MM.1S (cell line): ENCODE results near the gene RP9.
A peak's percentile ranks its signal among the peaks of the same experiment; 100 is the strongest.

Experiments used
- DNase-seq: peaks from one replicate; pipeline ENCODE4 v3.0.0-alpha.2; 2015
- H2AFZ ChIP-seq: fragments of 300-600 bp; sonication (generic); 2 replicates; pipeline ENCODE4 v1.6.0; 2016; ENCODE audit warnings: antibody characterized with exemption, low read length
- H3F3A ChIP-seq: fragments of 300-600 bp; sonication (generic); 2 replicates; pipeline ENCODE4 v1.6.1; 2016; ENCODE audit warnings: mild to moderate bottlenecking, antibody characterized with exemption, low read length, moderate library complexity, mixed read lengths; ENCODE audit not compliant: insufficient read depth
- H3K27ac ChIP-seq: fragments of 300-600 bp; sonication (generic); 2 replicates; pipeline ENCODE4 v1.5.1; 2016; ENCODE audit warnings: mild to moderate bottlenecking, low read length
- H3K27me3 ChIP-seq: fragments of 300-600 bp; sonication (generic); replicated peaks from 2 replicates; pipeline ENCODE4 v1.6.0; 2016; ENCODE audit warnings: low read length; ENCODE audit not compliant: insufficient read depth
- H3K36me3 ChIP-seq: fragments of 300-600 bp; sonication (generic); replicated peaks from 2 replicates; pipeline ENCODE4 v1.6.1; 2016; ENCODE audit warnings: mild to moderate bottlenecking, low read length, mixed read lengths; ENCODE audit not compliant: insufficient read depth
- H3K4me1 ChIP-seq: fragments of 300-600 bp; sonication (generic); 2 replicates; pipeline ENCODE4 v1.6.1; 2016; ENCODE audit warnings: low read length, mixed read lengths
- H3K4me2 ChIP-seq: fragments of 300-600 bp; sonication (generic); 2 replicates; pipeline ENCODE4 v1.6.0; 2016; ENCODE audit warnings: low read depth, low read length
- H3K4me3 ChIP-seq: fragments of 300-600 bp; sonication (generic); 2 replicates; pipeline ENCODE4 v1.5.1; 2016; ENCODE audit warnings: low read length, mixed read lengths
- H3K79me2 ChIP-seq: fragments of 300-600 bp; sonication (generic); 2 replicates; pipeline ENCODE4 v1.6.1; 2016; ENCODE audit warnings: mixed run types, low read length, mixed read lengths
- H3K9ac ChIP-seq: fragments of 300-600 bp; sonication (generic); 2 replicates; pipeline ENCODE4 v1.6.1; 2016; ENCODE audit warnings: low read length, mixed read lengths
- H3K9me2 ChIP-seq: fragments of 300-600 bp; sonication (generic); replicated peaks from 2 replicates; pipeline ENCODE4 v1.6.1; 2016; ENCODE audit warnings: mild to moderate bottlenecking, low read length, mixed read lengths; ENCODE audit not compliant: insufficient read depth
- H3K9me3 ChIP-seq: fragments of 300-600 bp; sonication (generic); replicated peaks from 2 replicates; pipeline ENCODE4 v1.6.1; 2016; ENCODE audit warnings: mild to moderate bottlenecking, low read length, mixed read lengths; ENCODE audit not compliant: insufficient read depth
- H4K20me1 ChIP-seq: fragments of 300-600 bp; sonication (generic); 2 replicates; pipeline ENCODE4 v1.6.1; 2016; ENCODE audit warnings: mild to moderate bottlenecking, low read length, moderate library complexity, mixed read lengths; ENCODE audit not compliant: insufficient read depth
- EZH2 ChIP-seq: fragments of 300-600 bp; sonication (generic); optimal IDR thresholded peaks from 2 replicates; pipeline ENCODE3; 2017; ENCODE audit warnings: low read depth, mild to moderate bottlenecking, antibody characterized with exemption, low read length, mixed read lengths
- EZH2phosphoT487 ChIP-seq: fragments of 300-600 bp; sonication (generic); IDR thresholded peaks from 2 replicates; pipeline ENCODE4 v1.6.1; 2018; ENCODE audit warnings: antibody characterized with exemption, low read length
- TF ChIP-seq, protein P1 (sequence below): fragments of 300-600 bp; sonication (generic); IDR thresholded peaks from 2 replicates; pipeline ENCODE4 v1.5.1; 2016; ENCODE audit warnings: antibody characterized with exemption, low read length, mixed read lengths

The RP9 gene

GRCh38 chr7:33053721-33054120 is 55.5 kb downstream of the RP9 start:
- Histone ChIP-seq H3K9me2 (no peaks in the 10 kb centered on the region), H4K20me1 (peaks cover 33% of the 10 kb centered on the region; the same call in 1 of the 2 replicates), H3K27me3 (no peaks in the 10 kb centered on the region), H2AFZ (no peak overlapping the region), H3K9ac (no peak overlapping the region), H3K79me2 (peaks cover 96% of the 10 kb centered on the region), H3K4me1 (peaks cover 14% of the 10 kb centered on the region; the same call in 1 of the 2 replicates), H3K4me3 (no peak overlapping the region), H3K4me2 (no peak overlapping the region), H3K27ac (no peak overlapping the region), H3K36me3 (peaks cover 4% of the 10 kb centered on the region; the same call in 1 of the 2 replicates), H3F3A (no peaks in the 10 kb centered on the region), H3K9me3 (no peaks in the 10 kb centered on the region)
- DNase-seq = no peak
- TF ChIP-seq EZH2 (no peak), EZH2phosphoT487 (no peak)
- TF ChIP-seq, protein P1, sequence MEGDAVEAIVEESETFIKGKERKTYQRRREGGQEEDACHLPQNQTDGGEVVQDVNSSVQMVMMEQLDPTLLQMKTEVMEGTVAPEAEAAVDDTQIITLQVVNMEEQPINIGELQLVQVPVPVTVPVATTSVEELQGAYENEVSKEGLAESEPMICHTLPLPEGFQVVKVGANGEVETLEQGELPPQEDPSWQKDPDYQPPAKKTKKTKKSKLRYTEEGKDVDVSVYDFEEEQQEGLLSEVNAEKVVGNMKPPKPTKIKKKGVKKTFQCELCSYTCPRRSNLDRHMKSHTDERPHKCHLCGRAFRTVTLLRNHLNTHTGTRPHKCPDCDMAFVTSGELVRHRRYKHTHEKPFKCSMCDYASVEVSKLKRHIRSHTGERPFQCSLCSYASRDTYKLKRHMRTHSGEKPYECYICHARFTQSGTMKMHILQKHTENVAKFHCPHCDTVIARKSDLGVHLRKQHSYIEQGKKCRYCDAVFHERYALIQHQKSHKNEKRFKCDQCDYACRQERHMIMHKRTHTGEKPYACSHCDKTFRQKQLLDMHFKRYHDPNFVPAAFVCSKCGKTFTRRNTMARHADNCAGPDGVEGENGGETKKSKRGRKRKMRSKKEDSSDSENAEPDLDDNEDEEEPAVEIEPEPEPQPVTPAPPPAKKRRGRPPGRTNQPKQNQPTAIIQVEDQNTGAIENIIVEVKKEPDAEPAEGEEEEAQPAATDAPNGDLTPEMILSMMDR = no peak

- no peak overlapping the region for H3K4me3 ChIP-seq
- H3K9me3 ChIP-seq = no peaks in the 10 kb centered on the region
- no peaks in the 10 kb centered on the region for H3K36me3 ChIP-seq
- no peaks in the 10 kb centered on the region for H3K9me2 ChIP-seq
- no peaks in the 10 kb centered on the region for H3K27me3 ChIP-seq
- no peak overlapping the region for H3K27ac ChIP-seq
- H3K4me1 ChIP-seq = peaks cover 14% of the 10 kb centered on the region; the same call in 1 of the 2 replicates
- H2AFZ ChIP-seq = no peak overlapping the region
- H3F3A ChIP-seq = no peaks in the 10 kb centered on the region
- H4K20me1 ChIP-seq = peaks cover 40% of the 10 kb centered on the region; the same call in 1 of the 2 replicates
- TF ChIP-seq, protein P1 = peak; percentile 58
- no peak for TF ChIP-seq EZH2phosphoT487
- H3K79me2 ChIP-seq = peaks cover 94% of the 10 kb centered on the region
- peak; percentile 54 for DNase-seq
- H3K4me2 ChIP-seq = no peak overlapping the region
- H3K9ac ChIP-seq = no peak overlapping the region
Observed at GRCh38 chr7:33050535-33051318, 58.5 kb downstream of the RP9 start.

DNA sequence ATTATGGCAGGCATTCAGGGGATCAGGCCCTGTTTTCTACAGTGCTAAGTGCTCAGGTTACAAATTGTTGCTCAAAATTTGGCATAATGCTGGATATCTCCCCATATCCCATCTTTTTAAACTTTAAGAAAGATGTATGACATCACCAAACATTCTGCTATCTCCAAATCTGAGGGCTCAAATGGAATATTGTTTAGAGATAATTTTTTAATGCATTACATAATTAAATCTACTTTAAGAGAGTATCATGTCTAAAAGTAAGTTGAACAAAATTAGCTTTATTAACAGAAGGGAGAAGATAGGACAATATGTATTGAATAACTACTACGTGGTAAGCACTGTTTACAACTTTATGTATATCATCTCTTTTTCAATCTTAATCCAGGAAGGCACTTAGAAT is 60.5 kb downstream of the RP9 start:
- Histone ChIP-seq H3K27me3 (no peaks in the 10 kb centered on the region), H2AFZ (no peak overlapping the region), H3K4me1 (peaks cover 7% of the 10 kb centered on the region; the same call in 1 of the 2 replicates), H3K36me3 (no peaks in the 10 kb centered on the region), H3K79me2 (peaks cover 92% of the 10 kb centered on the region), H3K4me3 (no peak overlapping the region), H3K27ac (no peak overlapping the region), H4K20me1 (peaks cover 43% of the 10 kb centered on the region; the same call in 1 of the 2 replicates), H3K9ac (no peak overlapping the region), H3F3A (no peaks in the 10 kb centered on the region), H3K4me2 (no peak overlapping the region), H3K9me2 (no peaks in the 10 kb centered on the region), H3K9me3 (no peaks in the 10 kb centered on the region)
- no peak for DNase-seq
- TF ChIP-seq, protein P1 = no peak
- TF ChIP-seq EZH2phosphoT487 (no peak), EZH2 (no peak)
